ENCODE data around the gene PTH2. TPM values are rescaled to one million over a fixed set of nuclear protein-coding genes. Genes with fewer than 3 reads are reported as not detected.
A peak's percentile ranks its signal among the peaks of the same experiment; 100 is the strongest.

PTH2 gene
- total RNA-seq, 1 experiment from 2014 or later = 1.0 TPM

DNA sequence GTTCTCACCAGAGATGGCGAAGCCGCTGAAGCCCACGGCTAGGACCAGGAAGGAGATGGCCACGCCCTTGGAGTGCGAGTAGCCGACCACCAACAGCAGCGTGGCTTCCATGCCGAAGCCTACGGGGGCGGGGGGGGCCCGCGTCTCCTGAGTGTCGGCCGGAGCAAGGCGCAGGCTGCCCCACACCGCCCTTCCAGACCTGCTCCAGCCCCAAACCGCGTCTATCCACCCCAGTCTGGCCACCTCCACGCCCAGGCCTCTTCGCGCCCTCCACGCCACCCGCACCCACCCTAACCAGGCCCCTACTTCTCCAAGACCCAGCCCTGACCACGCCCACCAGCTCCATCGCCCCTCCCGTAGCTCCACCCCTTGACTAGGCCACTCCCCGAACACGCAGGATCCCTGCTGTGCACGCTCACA, 8.1 kb upstream of the PTH2 start:
- peaks cover 11% of the 10 kb centered on the region for H3K9me3 Mint-ChIP-seq
- TF ChIP-seq, protein P1, sequence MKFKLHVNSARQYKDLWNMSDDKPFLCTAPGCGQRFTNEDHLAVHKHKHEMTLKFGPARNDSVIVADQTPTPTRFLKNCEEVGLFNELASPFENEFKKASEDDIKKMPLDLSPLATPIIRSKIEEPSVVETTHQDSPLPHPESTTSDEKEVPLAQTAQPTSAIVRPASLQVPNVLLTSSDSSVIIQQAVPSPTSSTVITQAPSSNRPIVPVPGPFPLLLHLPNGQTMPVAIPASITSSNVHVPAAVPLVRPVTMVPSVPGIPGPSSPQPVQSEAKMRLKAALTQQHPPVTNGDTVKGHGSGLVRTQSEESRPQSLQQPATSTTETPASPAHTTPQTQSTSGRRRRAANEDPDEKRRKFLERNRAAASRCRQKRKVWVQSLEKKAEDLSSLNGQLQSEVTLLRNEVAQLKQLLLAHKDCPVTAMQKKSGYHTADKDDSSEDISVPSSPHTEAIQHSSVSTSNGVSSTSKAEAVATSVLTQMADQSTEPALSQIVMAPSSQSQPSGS (CRISPR knock-in tag; IDR thresholded peaks at IDR 0.05; ENCODE audit: borderline replicate concordance, low read depth) = no peak
- TF ChIP-seq, protein P2, sequence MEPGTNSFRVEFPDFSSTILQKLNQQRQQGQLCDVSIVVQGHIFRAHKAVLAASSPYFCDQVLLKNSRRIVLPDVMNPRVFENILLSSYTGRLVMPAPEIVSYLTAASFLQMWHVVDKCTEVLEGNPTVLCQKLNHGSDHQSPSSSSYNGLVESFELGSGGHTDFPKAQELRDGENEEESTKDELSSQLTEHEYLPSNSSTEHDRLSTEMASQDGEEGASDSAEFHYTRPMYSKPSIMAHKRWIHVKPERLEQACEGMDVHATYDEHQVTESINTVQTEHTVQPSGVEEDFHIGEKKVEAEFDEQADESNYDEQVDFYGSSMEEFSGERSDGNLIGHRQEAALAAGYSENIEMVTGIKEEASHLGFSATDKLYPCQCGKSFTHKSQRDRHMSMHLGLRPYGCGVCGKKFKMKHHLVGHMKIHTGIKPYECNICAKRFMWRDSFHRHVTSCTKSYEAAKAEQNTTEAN (CRISPR knock-in tag; IDR thresholded peaks at IDR 0.05) = no peak
- TF ChIP-seq ZBTB21 (CRISPR knock-in tag; IDR thresholded peaks at IDR 0.05; ENCODE audit: borderline replicate concordance) = no peak
- no peak for TF ChIP-seq GTF2I (CRISPR knock-in tag; conservative IDR thresholded peaks at IDR 0.05)
- TF ChIP-seq, protein P3, sequence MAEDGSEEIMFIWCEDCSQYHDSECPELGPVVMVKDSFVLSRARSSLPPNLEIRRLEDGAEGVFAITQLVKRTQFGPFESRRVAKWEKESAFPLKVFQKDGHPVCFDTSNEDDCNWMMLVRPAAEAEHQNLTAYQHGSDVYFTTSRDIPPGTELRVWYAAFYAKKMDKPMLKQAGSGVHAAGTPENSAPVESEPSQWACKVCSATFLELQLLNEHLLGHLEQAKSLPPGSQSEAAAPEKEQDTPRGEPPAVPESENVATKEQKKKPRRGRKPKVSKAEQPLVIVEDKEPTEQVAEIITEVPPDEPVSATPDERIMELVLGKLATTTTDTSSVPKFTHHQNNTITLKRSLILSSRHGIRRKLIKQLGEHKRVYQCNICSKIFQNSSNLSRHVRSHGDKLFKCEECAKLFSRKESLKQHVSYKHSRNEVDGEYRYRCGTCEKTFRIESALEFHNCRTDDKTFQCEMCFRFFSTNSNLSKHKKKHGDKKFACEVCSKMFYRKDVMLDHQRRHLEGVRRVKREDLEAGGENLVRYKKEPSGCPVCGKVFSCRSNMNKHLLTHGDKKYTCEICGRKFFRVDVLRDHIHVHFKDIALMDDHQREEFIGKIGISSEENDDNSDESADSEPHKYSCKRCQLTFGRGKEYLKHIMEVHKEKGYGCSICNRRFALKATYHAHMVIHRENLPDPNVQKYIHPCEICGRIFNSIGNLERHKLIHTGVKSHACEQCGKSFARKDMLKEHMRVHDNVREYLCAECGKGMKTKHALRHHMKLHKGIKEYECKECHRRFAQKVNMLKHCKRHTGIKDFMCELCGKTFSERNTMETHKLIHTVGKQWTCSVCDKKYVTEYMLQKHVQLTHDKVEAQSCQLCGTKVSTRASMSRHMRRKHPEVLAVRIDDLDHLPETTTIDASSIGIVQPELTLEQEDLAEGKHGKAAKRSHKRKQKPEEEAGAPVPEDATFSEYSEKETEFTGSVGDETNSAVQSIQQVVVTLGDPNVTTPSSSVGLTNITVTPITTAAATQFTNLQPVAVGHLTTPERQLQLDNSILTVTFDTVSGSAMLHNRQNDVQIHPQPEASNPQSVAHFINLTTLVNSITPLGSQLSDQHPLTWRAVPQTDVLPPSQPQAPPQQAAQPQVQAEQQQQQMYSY (CRISPR knock-in tag; IDR thresholded peaks at IDR 0.05) = no peak
- TF ChIP-seq, protein P4, sequence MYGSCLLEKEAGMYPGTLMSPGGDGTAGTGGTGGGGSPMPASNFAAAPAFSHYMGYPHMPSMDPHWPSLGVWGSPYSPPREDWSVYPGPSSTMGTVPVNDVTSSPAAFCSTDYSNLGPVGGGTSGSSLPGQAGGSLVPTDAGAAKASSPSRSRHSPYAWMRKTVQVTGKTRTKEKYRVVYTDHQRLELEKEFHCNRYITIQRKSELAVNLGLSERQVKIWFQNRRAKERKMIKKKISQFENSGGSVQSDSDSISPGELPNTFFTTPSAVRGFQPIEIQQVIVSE (CRISPR knock-in tag; IDR thresholded peaks at IDR 0.05; ENCODE audit: borderline replicate concordance) = no peak
- TF ChIP-seq, protein P5, sequence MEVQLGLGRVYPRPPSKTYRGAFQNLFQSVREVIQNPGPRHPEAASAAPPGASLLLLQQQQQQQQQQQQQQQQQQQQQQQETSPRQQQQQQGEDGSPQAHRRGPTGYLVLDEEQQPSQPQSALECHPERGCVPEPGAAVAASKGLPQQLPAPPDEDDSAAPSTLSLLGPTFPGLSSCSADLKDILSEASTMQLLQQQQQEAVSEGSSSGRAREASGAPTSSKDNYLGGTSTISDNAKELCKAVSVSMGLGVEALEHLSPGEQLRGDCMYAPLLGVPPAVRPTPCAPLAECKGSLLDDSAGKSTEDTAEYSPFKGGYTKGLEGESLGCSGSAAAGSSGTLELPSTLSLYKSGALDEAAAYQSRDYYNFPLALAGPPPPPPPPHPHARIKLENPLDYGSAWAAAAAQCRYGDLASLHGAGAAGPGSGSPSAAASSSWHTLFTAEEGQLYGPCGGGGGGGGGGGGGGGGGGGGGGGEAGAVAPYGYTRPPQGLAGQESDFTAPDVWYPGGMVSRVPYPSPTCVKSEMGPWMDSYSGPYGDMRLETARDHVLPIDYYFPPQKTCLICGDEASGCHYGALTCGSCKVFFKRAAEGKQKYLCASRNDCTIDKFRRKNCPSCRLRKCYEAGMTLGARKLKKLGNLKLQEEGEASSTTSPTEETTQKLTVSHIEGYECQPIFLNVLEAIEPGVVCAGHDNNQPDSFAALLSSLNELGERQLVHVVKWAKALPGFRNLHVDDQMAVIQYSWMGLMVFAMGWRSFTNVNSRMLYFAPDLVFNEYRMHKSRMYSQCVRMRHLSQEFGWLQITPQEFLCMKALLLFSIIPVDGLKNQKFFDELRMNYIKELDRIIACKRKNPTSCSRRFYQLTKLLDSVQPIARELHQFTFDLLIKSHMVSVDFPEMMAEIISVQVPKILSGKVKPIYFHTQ (CRISPR knock-in tag; IDR thresholded peaks at IDR 0.05) = no peak
- TF ChIP-seq, protein P6, sequence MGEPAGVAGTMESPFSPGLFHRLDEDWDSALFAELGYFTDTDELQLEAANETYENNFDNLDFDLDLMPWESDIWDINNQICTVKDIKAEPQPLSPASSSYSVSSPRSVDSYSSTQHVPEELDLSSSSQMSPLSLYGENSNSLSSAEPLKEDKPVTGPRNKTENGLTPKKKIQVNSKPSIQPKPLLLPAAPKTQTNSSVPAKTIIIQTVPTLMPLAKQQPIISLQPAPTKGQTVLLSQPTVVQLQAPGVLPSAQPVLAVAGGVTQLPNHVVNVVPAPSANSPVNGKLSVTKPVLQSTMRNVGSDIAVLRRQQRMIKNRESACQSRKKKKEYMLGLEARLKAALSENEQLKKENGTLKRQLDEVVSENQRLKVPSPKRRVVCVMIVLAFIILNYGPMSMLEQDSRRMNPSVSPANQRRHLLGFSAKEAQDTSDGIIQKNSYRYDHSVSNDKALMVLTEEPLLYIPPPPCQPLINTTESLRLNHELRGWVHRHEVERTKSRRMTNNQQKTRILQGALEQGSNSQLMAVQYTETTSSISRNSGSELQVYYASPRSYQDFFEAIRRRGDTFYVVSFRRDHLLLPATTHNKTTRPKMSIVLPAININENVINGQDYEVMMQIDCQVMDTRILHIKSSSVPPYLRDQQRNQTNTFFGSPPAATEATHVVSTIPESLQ (CRISPR knock-in tag; IDR thresholded peaks at IDR 0.05) = no peak
- TF ChIP-seq RORB (CRISPR knock-in tag; IDR thresholded peaks at IDR 0.05) = no peak
- H3K4me3 Mint-ChIP-seq = no peak overlapping the region
- DNase-seq (ENCODE audit: low spot score) (no peak), ATAC-seq (no peak)
- POLR2A ChIA-PET = interaction anchor here (1.0 kb wide), 1 partner anchor 10 kb away, joined by 3 read pairs; no protein-coding TSS in a partner anchor
- H3K27me3 Mint-ChIP-seq (ENCODE audit: low read depth) = peaks cover 98% of the 10 kb centered on the region
- peaks cover 57% of the 10 kb centered on the region for H3K4me1 Mint-ChIP-seq
- H3K36me3 Mint-ChIP-seq = peaks cover 3% of the 10 kb centered on the region; the same call in 1 of the 2 replicates
- H3K27ac Mint-ChIP-seq = no peak overlapping the region
- CTCF ChIA-PET = interaction anchor here (0.9 to 1.4 kb wide), 5 partner anchors 9 to 68 kb away, joined by 3 to 10 read pairs (median 5); partner anchors contain the start of gene DKKL1

DNA sequence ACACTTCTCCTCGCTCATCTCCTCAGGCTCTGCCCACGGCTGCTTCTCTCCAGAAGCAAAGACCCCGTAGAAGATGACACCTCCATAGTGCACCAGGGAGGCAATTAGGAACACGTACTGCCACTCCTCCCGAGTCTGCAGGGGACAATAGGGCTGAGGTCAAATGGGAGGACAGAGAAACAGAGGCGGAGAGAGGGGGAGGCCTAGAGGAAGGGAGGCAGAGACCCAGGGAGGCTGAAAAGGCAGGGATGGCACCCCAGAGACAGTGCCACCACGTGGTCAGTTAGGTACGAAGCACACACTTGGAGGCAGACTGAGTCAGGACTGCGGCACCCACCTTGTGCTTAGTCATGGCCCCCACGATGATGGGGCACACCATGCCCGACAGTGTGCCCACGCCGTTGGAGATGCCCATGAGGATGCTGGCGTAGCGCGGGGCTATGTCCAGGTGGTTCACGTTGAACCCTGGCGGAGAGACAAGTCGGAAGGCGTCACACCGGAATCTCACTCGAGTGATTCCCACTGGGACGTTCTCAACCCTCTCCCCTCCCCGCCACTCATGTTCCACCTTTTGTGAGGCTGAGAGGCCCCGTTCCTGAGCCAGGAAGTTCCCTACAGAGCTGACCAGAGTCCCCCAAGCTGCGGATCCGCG, 7.6 kb upstream of the PTH2 start:
- Mint-ChIP-seq H3K9me3 (peaks cover 11% of the 10 kb centered on the region), H3K4me1 (peaks cover 58% of the 10 kb centered on the region), H3K4me3 (no peak overlapping the region), H3K27ac (no peak overlapping the region), H3K27me3 (ENCODE audit: low read depth) (peaks cover 98% of the 10 kb centered on the region), H3K36me3 (peaks cover 3% of the 10 kb centered on the region; the same call in 1 of the 2 replicates)
- ChIA-PET POLR2A (interaction anchor here (1.0 kb wide), 1 partner anchor 9 kb away, joined by 3 read pairs; no protein-coding TSS in a partner anchor), CTCF (interaction anchor here (0.9 to 2.3 kb wide), 7 partner anchors 9 to 68 kb away, joined by 3 to 11 read pairs (median 9); partner anchors contain the start of genes DKKL1 and SLC17A7)
- no peak for DNase-seq (ENCODE audit: low spot score)
- ATAC-seq = no peak
- TF ChIP-seq NR1H2 (CRISPR knock-in tag; IDR thresholded peaks at IDR 0.05) = no peak
- TF ChIP-seq, protein P7, sequence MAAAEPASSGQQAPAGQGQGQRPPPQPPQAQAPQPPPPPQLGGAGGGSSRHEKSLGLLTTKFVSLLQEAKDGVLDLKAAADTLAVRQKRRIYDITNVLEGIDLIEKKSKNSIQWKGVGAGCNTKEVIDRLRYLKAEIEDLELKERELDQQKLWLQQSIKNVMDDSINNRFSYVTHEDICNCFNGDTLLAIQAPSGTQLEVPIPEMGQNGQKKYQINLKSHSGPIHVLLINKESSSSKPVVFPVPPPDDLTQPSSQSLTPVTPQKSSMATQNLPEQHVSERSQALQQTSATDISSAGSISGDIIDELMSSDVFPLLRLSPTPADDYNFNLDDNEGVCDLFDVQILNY (CRISPR knock-in tag; IDR thresholded peaks at IDR 0.05) = no peak
- peak; percentile 41; the same call in 1 of the 2 replicates for TF ChIP-seq NFE2L1 (CRISPR knock-in tag; IDR thresholded peaks at IDR 0.05)
- TF ChIP-seq, protein P8, sequence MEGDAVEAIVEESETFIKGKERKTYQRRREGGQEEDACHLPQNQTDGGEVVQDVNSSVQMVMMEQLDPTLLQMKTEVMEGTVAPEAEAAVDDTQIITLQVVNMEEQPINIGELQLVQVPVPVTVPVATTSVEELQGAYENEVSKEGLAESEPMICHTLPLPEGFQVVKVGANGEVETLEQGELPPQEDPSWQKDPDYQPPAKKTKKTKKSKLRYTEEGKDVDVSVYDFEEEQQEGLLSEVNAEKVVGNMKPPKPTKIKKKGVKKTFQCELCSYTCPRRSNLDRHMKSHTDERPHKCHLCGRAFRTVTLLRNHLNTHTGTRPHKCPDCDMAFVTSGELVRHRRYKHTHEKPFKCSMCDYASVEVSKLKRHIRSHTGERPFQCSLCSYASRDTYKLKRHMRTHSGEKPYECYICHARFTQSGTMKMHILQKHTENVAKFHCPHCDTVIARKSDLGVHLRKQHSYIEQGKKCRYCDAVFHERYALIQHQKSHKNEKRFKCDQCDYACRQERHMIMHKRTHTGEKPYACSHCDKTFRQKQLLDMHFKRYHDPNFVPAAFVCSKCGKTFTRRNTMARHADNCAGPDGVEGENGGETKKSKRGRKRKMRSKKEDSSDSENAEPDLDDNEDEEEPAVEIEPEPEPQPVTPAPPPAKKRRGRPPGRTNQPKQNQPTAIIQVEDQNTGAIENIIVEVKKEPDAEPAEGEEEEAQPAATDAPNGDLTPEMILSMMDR (IDR thresholded peaks at IDR 0.05) = peak; percentile 21; the same call in 1 of the 2 replicates
- no peak for TF ChIP-seq CREM (CRISPR knock-in tag; IDR thresholded peaks at IDR 0.05)
- TF ChIP-seq, protein P6 (CRISPR knock-in tag; IDR thresholded peaks at IDR 0.05) = no peak
- TF ChIP-seq ESRRA (CRISPR knock-in tag; IDR thresholded peaks at IDR 0.05; ENCODE audit: borderline replicate concordance) = no peak
